HL-60 (cell line): ENCODE results near the gene SMIM3.

Experiments used
- DNase-seq, 2 experiments: peaks; one replicate each; pipeline ENCODE4 v3.0.0-alpha.2; 2010 to 2020; ENCODE audit warnings: low read depth in 1 of 2, low spot score in 1 of 2
- H3K27ac ChIP-seq: fragments of 250-450 bp; sonication (Bioruptor Pico); replicated peaks from 2 replicates; pipeline ENCODE4 v1.5.1; 2020; ENCODE audit warnings: mild to moderate bottlenecking, moderate library complexity
- H3K27me3 ChIP-seq: fragments of 250-450 bp; sonication (Bioruptor Pico); 2 replicates; pipeline ENCODE4 v1.5.1; 2021; ENCODE audit warnings: mild to moderate bottlenecking, moderate library complexity; ENCODE audit not compliant: insufficient read depth, poor library complexity, severe bottlenecking
- H3K4me3 ChIP-seq: replicated peaks from 2 replicates; pipeline ENCODE4 v1.5.1; 2011; ENCODE audit warnings: mild to moderate bottlenecking, control low read depth, low read length; ENCODE audit not compliant: insufficient read depth
- GABPA ChIP-seq: IDR thresholded peaks from 2 replicates; pipeline ENCODE4 v1.6.1; 2012; ENCODE audit warnings: low read depth
- POLR2AphosphoS5 ChIP-seq: IDR thresholded peaks from 2 replicates; pipeline ENCODE4 v1.6.1; 2012; ENCODE audit warnings: low read depth
- SPI1 ChIP-seq: IDR thresholded peaks from 2 replicates; pipeline ENCODE4 v1.6.1; 2012; ENCODE audit warnings: low read depth, mild to moderate bottlenecking, borderline replicate concordance
- TF ChIP-seq, protein P1 (sequence below): IDR thresholded peaks from 2 replicates; pipeline ENCODE4 v1.6.1; 2012; ENCODE audit warnings: low read depth; ENCODE audit not compliant: insufficient replicate concordance
- TF ChIP-seq, protein P2 (sequence below): IDR thresholded peaks from one replicate; pipeline ENCODE4 v1.5.1; 2011; ENCODE audit warnings: low read length, control low read depth, inconsistent platforms; ENCODE audit not compliant: insufficient read depth

Gene SMIM3

DNA sequence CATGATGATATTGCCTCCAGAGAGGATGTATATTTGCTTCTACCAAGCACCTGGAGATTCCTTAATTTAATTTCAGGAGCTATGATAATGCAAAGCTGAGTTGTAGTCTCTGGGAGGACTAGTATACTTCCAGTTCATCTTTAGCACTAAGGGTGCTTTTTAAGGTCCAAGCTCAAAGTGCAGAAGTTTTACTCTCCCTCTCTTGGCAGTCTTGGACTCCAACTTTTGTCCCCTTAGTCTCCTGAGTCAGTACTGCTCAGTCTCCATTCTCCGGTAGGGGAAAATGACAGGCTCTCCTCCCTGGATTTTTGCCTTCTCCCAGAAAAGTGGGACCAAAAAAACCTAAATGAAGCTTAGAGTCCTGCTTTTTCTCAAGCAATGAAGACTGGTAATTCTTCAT, 8.3 kb downstream of the SMIM3 start:
- TF ChIP-seq SPI1 (no peak), POLR2AphosphoS5 (no peak), GABPA (no peak)
- TF ChIP-seq, protein P1, sequence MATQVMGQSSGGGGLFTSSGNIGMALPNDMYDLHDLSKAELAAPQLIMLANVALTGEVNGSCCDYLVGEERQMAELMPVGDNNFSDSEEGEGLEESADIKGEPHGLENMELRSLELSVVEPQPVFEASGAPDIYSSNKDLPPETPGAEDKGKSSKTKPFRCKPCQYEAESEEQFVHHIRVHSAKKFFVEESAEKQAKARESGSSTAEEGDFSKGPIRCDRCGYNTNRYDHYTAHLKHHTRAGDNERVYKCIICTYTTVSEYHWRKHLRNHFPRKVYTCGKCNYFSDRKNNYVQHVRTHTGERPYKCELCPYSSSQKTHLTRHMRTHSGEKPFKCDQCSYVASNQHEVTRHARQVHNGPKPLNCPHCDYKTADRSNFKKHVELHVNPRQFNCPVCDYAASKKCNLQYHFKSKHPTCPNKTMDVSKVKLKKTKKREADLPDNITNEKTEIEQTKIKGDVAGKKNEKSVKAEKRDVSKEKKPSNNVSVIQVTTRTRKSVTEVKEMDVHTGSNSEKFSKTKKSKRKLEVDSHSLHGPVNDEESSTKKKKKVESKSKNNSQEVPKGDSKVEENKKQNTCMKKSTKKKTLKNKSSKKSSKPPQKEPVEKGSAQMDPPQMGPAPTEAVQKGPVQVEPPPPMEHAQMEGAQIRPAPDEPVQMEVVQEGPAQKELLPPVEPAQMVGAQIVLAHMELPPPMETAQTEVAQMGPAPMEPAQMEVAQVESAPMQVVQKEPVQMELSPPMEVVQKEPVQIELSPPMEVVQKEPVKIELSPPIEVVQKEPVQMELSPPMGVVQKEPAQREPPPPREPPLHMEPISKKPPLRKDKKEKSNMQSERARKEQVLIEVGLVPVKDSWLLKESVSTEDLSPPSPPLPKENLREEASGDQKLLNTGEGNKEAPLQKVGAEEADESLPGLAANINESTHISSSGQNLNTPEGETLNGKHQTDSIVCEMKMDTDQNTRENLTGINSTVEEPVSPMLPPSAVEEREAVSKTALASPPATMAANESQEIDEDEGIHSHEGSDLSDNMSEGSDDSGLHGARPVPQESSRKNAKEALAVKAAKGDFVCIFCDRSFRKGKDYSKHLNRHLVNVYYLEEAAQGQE: no peak
- TF ChIP-seq, protein P2, sequence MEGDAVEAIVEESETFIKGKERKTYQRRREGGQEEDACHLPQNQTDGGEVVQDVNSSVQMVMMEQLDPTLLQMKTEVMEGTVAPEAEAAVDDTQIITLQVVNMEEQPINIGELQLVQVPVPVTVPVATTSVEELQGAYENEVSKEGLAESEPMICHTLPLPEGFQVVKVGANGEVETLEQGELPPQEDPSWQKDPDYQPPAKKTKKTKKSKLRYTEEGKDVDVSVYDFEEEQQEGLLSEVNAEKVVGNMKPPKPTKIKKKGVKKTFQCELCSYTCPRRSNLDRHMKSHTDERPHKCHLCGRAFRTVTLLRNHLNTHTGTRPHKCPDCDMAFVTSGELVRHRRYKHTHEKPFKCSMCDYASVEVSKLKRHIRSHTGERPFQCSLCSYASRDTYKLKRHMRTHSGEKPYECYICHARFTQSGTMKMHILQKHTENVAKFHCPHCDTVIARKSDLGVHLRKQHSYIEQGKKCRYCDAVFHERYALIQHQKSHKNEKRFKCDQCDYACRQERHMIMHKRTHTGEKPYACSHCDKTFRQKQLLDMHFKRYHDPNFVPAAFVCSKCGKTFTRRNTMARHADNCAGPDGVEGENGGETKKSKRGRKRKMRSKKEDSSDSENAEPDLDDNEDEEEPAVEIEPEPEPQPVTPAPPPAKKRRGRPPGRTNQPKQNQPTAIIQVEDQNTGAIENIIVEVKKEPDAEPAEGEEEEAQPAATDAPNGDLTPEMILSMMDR: no peak
- no peaks in the 10 kb centered on the region for H3K27me3 ChIP-seq
- H3K4me3 ChIP-seq: no peak overlapping the region
- no peak for DNase-seq
- peak overlapping the region; percentile 72 for H3K27ac ChIP-seq

DNA sequence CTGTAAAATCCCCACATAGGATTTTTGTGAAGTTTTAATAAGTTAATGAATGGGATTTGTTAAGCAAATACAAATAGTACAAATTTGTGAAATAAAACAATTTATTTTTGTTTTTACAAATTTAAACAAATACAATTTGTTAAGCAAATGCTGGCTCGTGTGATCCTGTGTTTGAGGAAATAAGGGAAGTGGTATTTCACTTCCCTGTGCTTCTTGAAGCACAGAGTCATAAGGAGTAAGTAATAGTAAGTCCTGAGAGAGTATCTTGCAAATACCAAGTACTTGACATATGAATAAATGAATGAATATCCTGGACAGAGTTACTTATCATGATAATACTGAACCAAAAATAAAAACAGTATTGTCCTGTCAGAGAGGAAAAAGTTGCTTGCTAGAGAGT, 9.1 kb downstream of the SMIM3 start:
- peak overlapping the region; percentile 72 for H3K27ac ChIP-seq
- H3K4me3 ChIP-seq: no peak overlapping the region
- H3K27me3 ChIP-seq: no peaks in the 10 kb centered on the region
- DNase-seq: no peak
- TF ChIP-seq, protein P1: no peak
- TF ChIP-seq SPI1: peak; percentile 98

DNA sequence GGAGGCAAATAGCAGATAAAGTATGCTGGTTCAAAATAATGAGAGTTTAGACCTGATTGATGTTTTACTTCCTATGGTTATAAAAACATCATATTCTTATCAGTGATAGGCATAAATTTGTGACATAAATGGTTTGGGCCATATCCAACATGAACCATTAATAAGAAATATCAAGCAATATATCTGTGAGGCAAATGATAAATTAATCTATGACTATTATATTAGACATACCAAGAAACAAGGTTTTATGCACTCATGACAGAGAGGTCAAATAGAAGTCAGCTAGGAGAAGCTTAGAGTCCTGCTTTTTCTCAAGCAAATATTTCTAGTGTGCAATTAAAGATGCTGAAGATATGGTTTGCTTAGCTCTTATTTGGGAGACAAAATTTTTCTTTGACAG, 10.4 kb downstream of the SMIM3 start:
- peak overlapping the region; percentile 53 for H3K27ac ChIP-seq
- H3K4me3 ChIP-seq: no peak overlapping the region
- no peaks in the 10 kb centered on the region for H3K27me3 ChIP-seq
- DNase-seq: no peak
- TF ChIP-seq GABPA (no peak), POLR2AphosphoS5 (no peak), SPI1 (no peak)
- TF ChIP-seq, protein P1: no peak
- TF ChIP-seq, protein P2: no peak

DNA sequence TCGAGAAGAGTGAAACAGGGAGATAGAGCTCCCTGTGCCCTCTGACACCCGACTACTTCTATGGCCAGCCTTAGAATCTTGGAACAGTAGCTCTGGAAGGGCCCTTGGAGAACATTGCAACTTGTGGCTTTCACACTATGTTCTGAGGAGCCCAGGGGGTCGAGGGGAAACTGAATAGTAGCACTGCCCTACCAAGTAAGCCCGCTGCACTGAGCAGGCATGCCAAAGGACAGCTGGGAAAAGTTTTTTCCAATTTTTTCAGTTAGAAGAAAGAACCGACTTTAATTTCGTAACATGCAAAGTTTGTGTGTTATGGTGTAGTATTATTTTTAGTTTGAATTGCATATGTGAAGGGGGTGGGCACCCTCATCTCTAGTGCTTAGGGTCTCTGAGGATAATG, 10.9 kb downstream of the SMIM3 start:
- no peaks in the 10 kb centered on the region for H3K27me3 ChIP-seq
- H3K27ac ChIP-seq: peak overlapping the region; percentile 53
- DNase-seq: no peak
- no peak overlapping the region for H3K4me3 ChIP-seq
- TF ChIP-seq SPI1: no peak
- no peak for TF ChIP-seq POLR2AphosphoS5
- TF ChIP-seq, protein P2: no peak
- TF ChIP-seq, protein P1: no peak
- no peak for TF ChIP-seq GABPA
